Measurements from ENCODE around the gene TUBGCP5. TPM values are rescaled to one million over a fixed set of nuclear protein-coding genes. Genes with fewer than 3 reads are reported as not detected.

The TUBGCP5 gene
- total and polyA plus RNA-seq, 2 donors (not counting 1 experiment from before 2014, with no cell fraction given): 11.0 to 23.1 TPM

GRCh38 chr15:23003736-23004135, 35.6 kb downstream of the TUBGCP5 start:
- Histone ChIP-seq H2AFZ (ENCODE audit: insufficient read depth, low read depth, low read length, poor library complexity, severe bottlenecking) (no peak overlapping the region), H4K20me1 (ENCODE audit: control insufficient read depth, insufficient read depth, low read length, poor library complexity, severe bottlenecking) (no peaks in the 10 kb centered on the region), H3K36me3 (replicated peaks in 1 of 2; ENCODE audit: control extremely low read depth in 1 of 2, control insufficient read depth in 1 of 2, extremely low read depth in 1 of 2, insufficient read depth in 2 of 2, low read length in 1 of 2) (peaks cover 16 to 54% of the 10 kb centered on the region in 2 experiments), H3K9me3 (ENCODE audit: control extremely low read depth in 1 of 3, control insufficient read depth in 2 of 3, insufficient read depth in 1 of 3, low read length in 2 of 3) (no peaks in the 10 kb centered on the region), H3K4me1 (ENCODE audit: control insufficient read depth in 2 of 2, insufficient read depth in 2 of 2, low read length in 2 of 2) (no peaks in the 10 kb centered on the region), H3K27me3 (replicated peaks in 1 of 4; ENCODE audit: control extremely low read depth in 1 of 4, control insufficient read depth in 3 of 4, insufficient read depth in 4 of 4, low read length in 3 of 4) (no peaks in the 10 kb centered on the region), H3K4me3 (ENCODE audit: control extremely low read depth in 1 of 5, extremely low read depth in 1 of 5, insufficient read depth in 1 of 5, low read depth in 2 of 5, low read length in 4 of 5) (no peak overlapping the region), H3K27ac (ENCODE audit: low read length in 2 of 2) (no peak overlapping the region), H3K9ac (ENCODE audit: low read length) (no peak overlapping the region), H3K4me2 (replicated peaks; ENCODE audit: low read depth, low read length, poor library complexity, severe bottlenecking) (no peak overlapping the region), H3K79me2 (ENCODE audit: control insufficient read depth, insufficient read depth, low read length) (no peaks in the 10 kb centered on the region)
- 98% methylated on average over 4 of the region's 5 CpGs for WGBS (ENCODE audit: insufficient coverage)
- ChIA-PET POLR2A (no interaction called here), CTCF (no interaction called here)
- intact Hi-C loops (cut with micrococcal nuclease): no loop called here
- ATAC-seq (ENCODE audit: low read depth): no peak
- H3K9me3 Mint-ChIP-seq (ENCODE audit: insufficient read depth): no peaks in the 10 kb centered on the region
- H3K27me3 Mint-ChIP-seq: no peaks in the 10 kb centered on the region
- H3K27ac Mint-ChIP-seq: no peak overlapping the region
- TF ChIP-seq CTCF (IDR thresholded peaks at IDR 0.05): no peak
- TF ChIP-seq EZH2 (IDR thresholded peaks at IDR 0.05; ENCODE audit: borderline replicate concordance, insufficient read depth, low read depth, low read length, poor library complexity, severe bottlenecking): no peak
- no peak overlapping the region for H3K4me3 Mint-ChIP-seq
- H3K4me1 Mint-ChIP-seq: no peaks in the 10 kb centered on the region
- no peak for DNase-seq

GRCh38 chr15:23002920-23003319, 36.4 kb downstream of the TUBGCP5 start:
- Histone ChIP-seq H3K4me1 (ENCODE audit: control insufficient read depth in 2 of 2, insufficient read depth in 2 of 2, low read length in 2 of 2) (no peaks in the 10 kb centered on the region), H3K4me2 (replicated peaks; ENCODE audit: low read depth, low read length, poor library complexity, severe bottlenecking) (no peak overlapping the region), H3K9ac (ENCODE audit: low read length) (no peak overlapping the region), H4K20me1 (ENCODE audit: control insufficient read depth, insufficient read depth, low read length, poor library complexity, severe bottlenecking) (no peaks in the 10 kb centered on the region), H3K4me3 (ENCODE audit: control extremely low read depth in 1 of 5, extremely low read depth in 1 of 5, insufficient read depth in 1 of 5, low read depth in 2 of 5, low read length in 4 of 5) (no peak overlapping the region), H3K79me2 (ENCODE audit: control insufficient read depth, insufficient read depth, low read length) (no peaks in the 10 kb centered on the region), H3K36me3 (replicated peaks in 1 of 2; ENCODE audit: control extremely low read depth in 1 of 2, control insufficient read depth in 1 of 2, extremely low read depth in 1 of 2, insufficient read depth in 2 of 2, low read length in 1 of 2) (peaks cover 16 to 51% of the 10 kb centered on the region in 2 experiments), H3K27me3 (replicated peaks in 1 of 4; ENCODE audit: control extremely low read depth in 1 of 4, control insufficient read depth in 3 of 4, insufficient read depth in 4 of 4, low read length in 3 of 4) (no peaks in the 10 kb centered on the region), H3K9me3 (ENCODE audit: control extremely low read depth in 1 of 3, control insufficient read depth in 2 of 3, insufficient read depth in 1 of 3, low read length in 2 of 3) (no peaks in the 10 kb centered on the region), H2AFZ (ENCODE audit: insufficient read depth, low read depth, low read length, poor library complexity, severe bottlenecking) (no peak overlapping the region), H3K27ac (ENCODE audit: low read length in 2 of 2) (no peak overlapping the region)
- H3K4me3 Mint-ChIP-seq: no peak overlapping the region
- no peaks in the 10 kb centered on the region for H3K9me3 Mint-ChIP-seq (ENCODE audit: insufficient read depth)
- no peaks in the 10 kb centered on the region for H3K4me1 Mint-ChIP-seq
- TF ChIP-seq CTCF (IDR thresholded peaks at IDR 0.05): no peak
- no peak for TF ChIP-seq EZH2 (IDR thresholded peaks at IDR 0.05; ENCODE audit: borderline replicate concordance, insufficient read depth, low read depth, low read length, poor library complexity, severe bottlenecking)
- DNase-seq (no peak), ATAC-seq (ENCODE audit: low read depth) (no peak)
- no peak overlapping the region for H3K27ac Mint-ChIP-seq
- CTCF ChIA-PET: no interaction called here
- POLR2A ChIA-PET: no interaction called here
- 100% methylated on average over 2 of the region's 2 CpGs for WGBS (ENCODE audit: insufficient coverage)
- intact Hi-C loops (cut with micrococcal nuclease): no loop called here
- H3K27me3 Mint-ChIP-seq: no peaks in the 10 kb centered on the region

Data from B cell (primary cell).